ENCODE results near the gene CTSZ.
A peak's percentile ranks its signal among the peaks of the same experiment; 100 is the strongest.

DNA sequence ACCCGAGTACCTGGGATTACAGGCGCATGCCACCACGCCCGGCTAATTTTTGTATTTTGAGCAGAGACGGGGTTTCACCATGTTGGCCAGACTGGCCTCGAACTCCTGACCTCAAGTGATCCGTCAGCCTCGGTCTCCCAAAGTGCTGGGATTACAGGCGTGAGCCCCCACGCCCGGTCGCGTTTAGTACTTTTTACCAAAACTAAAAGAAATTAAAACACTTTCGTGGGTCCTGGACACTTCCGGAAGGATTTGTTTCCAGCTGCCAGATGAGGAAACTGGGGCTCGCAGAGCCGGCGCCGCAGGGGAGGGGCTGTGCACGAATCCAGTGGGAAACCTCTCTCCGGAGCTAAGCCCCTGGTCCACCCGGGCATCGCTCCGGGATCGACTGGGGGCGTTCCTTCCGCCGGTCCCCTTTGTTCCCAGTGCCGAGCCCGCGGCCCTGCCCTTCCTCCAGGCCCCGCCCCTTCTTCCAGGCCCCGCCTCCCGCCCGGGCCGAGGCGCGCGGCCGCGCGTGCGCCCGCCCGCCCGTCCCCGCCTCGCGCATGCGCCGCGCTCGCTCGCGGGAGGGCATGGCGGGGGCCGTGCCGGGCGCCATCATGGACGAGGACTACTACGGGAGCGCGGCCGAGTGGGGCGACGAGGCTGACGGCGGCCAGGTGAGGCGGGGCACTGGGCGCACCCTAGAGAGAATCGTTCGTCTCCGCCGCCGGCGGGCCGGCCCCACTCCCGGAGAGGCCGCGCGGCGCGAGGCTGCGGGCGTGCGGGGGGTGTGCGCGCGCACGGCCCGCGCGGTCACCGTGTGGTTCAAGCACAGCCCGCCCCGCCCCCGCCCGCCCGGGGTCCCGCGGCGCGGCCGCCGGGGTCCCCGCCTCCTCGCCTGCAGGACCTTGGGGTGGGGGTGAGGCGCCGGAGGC, 26.1 kb downstream of the CTSZ start, which contains the start of gene NELFCD:
- TF ChIP-seq, protein P1, sequence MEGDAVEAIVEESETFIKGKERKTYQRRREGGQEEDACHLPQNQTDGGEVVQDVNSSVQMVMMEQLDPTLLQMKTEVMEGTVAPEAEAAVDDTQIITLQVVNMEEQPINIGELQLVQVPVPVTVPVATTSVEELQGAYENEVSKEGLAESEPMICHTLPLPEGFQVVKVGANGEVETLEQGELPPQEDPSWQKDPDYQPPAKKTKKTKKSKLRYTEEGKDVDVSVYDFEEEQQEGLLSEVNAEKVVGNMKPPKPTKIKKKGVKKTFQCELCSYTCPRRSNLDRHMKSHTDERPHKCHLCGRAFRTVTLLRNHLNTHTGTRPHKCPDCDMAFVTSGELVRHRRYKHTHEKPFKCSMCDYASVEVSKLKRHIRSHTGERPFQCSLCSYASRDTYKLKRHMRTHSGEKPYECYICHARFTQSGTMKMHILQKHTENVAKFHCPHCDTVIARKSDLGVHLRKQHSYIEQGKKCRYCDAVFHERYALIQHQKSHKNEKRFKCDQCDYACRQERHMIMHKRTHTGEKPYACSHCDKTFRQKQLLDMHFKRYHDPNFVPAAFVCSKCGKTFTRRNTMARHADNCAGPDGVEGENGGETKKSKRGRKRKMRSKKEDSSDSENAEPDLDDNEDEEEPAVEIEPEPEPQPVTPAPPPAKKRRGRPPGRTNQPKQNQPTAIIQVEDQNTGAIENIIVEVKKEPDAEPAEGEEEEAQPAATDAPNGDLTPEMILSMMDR (IDR thresholded peaks at IDR 0.05 in 4 of 5, conservative IDR thresholded peaks at IDR 0.05 in 1 of 5): no peak
- peak; percentile 80 for TF ChIP-seq POLR2A (IDR thresholded peaks at IDR 0.05)

Measured in gastrocnemius medialis (tissue), 4 donors.